GM18861 (cell line): Measurements from ENCODE around the gene TP53.
A peak's percentile ranks its signal among the peaks of the same experiment; 100 is the strongest.

Experiments
- ATAC-seq: cut with Tn5 transposase; IDR thresholded peaks from one replicate; pipeline ENCODE4 v1.9.1; 2021; ENCODE audit not compliant: unreplicated experiment

TP53 gene

DNA sequence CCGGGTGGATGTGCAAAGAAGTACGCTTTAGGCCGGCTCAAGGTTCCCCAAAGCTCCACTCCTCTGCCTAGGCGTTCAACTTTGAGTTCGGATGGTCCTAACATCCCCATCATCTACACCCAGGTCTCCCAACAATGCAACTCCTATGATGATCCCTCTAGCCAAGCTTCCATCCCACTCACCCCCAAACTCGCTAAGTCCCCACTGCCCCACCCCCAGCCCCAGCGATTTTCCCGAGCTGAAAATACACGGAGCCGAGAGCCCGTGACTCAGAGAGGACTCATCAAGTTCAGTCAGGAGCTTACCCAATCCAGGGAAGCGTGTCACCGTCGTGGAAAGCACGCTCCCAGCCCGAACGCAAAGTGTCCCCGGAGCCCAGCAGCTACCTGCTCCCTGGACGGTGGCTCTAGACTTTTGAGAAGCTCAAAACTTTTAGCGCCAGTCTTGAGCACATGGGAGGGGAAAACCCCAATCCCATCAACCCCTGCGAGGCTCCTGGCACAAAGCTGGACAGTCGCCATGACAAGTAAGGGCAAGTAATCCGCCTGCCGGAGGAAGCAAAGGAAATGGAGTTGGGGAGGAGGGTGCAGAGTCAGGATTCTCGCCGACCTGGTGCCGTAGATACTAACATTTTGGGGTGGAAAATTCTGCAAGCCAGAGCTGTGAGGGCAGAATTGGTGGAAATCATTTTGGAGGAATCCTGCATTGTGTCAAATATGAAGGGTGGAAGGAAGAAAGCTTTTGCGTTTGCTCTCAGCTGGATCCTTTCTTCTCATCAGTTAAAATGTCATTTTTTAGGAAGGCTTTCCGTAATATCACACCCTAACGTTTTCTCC is at the start of gene TP53:
TP53 (minus strand) TSS at position 419 of the 836 bp plus-strand sequence. CDS start 10,896 bp downstream, outside the sequence.
- peak; percentile 25 for ATAC-seq

DNA sequence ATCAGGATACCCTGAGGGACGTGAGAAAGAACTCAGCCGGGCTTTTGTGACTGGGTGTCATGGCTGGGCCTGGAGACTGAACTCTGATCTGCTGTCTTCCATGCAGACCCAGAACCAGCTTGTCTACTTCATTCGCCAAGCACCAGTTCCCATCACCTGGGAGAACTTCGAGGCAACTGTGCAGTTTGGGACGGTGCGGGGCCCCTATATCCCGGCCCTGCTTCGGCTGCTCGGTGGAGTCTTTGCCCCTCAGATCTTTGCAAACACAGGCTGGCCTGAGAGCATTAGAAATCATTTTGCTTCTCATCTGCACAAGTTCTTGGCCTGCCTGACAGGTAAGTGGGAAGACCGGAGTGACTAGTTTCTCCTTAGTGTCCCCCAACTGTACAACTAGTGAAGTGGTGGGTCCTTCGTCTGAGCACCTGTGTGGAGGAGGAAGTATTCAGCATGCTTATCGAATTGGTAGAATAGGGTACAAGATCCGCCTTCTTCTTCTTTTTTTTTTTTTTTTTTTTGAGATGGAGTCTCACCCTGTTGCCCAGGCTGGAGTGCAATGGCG is 45.8 kb upstream of the TP53 start:
- no peak for ATAC-seq

DNA sequence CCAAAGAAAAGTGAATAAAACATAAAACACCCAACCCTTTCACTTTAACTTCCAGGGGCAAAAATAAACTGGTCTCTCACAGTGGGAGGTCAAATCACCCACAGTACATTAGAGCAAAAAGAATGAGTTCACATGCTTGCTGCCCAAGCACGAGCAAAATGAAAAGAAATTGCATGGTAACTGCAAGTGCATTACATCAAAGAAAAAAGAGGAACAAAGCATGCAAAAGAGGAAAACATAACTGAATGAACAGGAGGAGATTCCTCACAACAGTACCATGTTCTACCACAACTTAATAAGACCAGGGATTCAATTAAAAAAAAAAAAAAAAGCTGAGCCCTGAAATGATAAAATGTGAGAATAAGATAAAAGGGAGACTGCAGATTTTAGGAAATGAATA is 42.5 kb upstream of the TP53 start:
- no peak for ATAC-seq

DNA sequence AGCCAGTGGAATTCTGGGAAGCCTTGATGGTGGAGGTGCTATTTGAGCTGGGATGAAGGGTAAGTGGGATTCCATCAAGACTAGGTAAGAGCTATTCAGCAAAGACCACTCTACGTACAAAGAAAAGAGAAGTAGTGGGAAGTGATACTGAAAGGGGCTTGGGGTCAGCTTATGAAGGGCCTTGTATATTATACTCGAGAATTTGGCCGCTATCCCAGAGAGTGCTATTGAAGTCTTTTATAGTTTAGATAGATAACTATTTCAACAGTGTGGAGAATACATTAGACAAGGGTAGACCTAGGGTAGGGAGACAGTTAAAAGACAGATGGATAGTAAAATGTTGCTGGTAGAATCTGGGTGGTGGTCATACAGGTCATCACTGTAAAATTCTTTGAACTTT is 40.6 kb upstream of the TP53 start:
- no peak for ATAC-seq

DNA sequence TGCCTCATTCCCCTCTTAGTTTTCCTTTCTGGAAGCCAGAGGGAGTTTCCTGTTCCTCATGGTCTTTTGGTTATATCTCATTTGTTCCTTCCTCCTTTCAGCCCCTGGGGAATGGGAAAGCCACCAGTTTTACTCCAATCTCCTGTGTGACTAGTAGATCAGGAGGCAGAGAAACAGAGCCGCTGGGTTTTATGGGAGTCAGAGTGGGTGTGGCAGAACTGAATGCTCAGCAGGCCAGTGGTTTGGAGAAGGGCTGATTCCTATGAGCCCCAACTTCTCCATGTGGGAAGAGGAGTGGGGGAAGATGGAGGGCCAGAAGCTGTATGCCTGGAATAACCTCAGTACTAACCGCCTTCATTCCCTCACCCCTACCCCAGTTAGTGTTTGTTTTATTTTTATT is 34.3 kb upstream of the TP53 start:
- no peak for ATAC-seq

DNA sequence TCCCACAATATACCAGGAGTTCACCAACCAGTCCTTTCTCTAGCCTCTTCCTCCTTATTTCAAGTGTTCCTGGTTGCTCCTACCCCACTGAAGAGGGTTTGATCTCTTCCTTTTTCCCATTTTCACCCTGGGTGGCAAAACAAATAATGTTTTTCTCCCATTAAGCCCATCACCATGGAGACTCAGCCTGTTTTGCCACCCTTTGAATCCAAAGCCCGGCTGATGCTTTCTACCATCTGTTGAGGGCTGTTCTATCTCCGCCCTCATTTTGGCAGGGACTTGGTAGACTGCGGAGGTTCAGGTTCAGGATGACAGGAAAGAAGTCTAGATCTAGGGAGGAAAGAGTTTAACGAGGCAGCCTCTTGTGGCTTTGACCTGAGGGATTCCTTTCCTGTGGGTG is 32.8 kb upstream of the TP53 start:
- ATAC-seq, result no peak

DNA sequence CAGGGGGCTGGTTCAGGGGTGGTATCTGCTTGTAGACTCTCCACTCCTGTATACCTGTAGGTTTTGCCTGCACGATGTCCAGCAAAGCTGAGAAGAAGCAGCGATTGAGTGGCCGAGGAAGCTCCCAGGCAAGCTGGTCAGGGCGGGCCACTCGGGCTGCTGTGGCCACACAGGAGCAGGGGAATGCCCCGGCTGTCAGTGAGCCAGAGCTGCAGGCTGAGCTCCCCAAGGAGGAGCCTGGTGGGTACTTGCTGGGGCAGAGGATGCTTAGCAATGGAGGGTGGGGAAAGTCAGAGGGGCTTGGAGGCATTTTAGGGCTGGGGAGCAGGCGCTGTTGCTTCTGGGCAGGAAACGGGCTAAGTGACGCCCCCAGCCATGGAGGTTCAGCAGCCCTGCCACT is 32.4 kb upstream of the TP53 start:
- ATAC-seq, result no peak

DNA sequence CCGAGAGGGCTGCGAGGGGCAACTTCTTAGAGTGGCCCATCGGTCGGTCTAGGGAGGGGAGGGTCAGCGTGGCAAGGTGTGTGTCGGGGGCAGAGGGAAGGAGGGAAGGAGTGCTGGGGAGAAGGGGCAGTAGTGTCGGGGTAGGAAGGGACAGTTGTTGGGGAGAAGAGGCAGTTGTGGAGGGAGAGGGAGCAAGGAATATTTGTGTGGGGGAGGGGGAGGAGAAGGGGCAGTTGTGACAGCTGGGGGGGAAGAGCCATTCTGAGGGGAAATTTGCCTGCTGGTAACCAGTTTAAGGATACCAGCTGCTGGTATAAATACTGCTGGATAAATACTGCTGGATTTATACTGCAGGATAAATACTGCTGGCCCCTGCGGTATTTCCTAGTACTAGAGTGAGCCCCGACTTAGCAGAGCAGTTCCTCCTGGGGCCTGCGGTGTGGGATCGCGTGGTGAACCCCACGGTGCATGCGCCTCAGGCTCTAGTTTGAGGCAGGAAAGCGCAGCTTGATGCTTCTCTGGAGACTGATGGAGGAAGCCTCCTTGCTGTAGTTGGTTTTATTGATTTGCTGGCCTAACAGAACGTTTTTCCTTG is 30.6 kb upstream of the TP53 start:
- no peak for ATAC-seq

DNA sequence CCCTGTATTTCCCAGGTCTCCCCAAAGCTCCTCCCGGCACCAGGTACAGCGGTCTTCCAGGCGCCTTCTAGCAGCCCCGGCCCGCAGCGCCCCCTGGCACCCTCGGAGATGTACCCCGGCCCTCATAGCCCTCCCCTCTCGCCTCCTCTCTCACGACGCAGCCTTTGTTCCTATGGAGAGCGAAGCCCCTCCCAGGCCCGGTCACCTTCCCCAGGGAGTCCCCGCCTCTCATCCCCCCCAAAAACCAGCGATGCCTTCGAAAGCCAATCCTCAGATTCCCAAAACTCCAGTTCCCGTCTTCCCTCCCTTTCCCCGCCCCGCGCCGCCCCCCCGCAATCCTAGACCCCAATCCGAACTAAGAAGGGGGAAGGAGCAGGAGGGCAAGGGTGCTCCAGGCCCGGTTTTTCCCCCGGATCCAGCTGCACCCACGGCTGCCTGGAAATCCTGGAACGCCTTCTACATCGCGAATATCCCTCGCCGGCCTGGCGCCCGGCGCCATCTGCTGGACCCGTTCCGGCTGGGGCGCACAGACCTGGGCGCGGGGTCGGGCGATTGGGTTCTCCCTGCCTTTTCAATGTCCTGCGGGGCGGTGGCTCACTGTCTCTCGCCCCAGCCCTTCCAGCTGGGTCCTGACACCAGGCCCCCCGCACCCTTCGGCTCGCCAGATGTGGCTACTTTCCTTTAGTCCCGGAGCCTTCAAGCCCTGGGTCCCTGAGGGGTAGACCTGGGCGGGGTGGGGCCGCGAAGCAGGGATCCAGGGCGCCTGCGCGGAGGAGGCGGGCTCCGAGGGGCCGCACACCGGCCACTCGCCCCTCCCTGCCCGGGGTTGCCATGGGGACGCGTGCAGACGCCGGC is 29.8 kb upstream of the TP53 start, which contains the start of gene DNAH2:
DNAH2 (plus strand) TSS at position 844 of the 855 bp plus-strand sequence. CDS start 1,991 bp downstream, outside the sequence.
- ATAC-seq, result no peak

DNA sequence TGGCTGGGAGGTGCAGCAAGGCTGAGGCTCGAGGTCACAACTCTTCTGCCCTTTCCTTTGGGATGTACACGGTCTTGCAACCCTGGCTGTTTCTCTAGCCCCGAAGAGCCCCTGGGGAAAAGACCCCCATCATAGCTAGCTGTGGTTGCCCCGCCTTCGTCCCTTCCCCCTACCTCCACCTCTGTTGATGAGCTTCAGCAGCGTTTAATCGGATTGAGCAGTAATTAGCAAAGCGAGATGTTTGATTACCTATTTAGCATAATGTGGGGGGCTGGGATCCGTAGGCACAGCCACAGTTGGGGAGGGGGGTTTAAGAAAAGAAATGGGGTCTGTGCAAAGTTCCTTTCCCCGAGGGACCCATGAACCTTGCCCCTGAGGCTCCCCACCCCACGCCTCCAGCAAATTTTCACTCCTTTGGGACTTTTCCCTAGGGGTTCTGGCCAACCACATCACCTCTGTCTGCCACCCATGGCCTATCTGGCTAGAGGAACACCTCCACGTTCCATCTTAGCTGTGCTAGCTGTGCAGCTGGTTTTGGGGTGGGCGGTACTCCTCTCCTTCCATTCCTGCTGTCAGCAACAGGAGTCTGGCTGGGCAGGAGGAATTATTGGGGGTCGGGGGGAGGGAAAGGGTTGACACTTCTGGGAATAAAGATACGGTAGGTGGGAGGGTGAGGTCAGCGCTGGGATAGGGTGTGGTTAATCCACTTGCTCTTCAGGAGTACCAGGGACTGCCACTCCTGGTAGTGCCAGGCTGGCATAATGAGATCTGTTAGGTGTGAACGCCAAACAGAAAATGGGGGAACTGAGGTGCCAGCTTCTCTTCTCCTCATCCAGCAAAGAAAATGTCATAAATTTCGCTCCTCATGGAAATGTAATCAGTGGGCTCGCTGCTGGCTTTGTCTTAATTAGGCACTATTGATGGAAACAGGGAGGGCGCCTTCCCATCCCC is 28.9 kb upstream of the TP53 start:
- ATAC-seq, result no peak

DNA sequence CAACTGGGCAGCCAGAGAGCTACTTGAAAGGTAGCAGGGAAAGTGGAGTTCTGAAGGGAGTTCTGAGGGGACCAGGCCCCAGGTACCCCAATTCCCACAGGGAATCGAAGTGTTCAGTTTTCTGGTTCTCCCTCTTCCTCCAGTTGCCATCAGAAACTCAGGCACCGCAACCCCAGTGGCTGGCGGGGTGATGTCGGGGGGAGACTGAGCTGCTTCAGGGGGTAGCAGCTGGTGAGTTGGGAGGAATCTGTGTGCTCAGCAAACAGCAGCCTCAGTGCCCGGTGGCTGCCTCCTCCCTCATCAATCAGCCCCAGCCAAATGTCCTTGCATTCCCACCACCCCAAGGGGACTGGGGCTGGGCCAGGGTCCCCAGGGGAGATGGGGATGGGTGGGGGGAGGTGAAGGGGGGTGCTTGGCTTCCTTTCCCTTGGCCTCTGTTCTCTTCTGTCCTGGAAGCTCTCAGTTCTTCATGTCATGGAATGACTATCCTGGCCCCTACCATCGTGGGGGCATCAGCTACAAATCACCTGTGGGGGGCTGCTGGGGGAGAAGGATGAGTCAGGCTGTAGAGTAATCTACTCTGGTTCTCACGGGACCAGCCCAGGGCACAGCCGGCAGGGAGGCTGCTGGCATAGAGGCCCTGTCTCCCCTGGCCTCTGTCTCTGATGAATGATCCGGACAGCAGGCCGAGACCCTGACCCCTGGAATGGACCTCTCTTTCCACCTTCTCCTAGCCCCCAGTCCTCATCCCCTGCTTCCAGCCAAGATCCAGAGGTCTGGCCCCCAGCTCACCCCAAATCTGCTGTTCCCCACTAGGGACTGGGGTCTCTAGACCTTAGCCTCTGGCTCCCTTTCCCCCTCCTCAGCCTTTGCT is 27.7 kb upstream of the TP53 start:
- ATAC-seq, result no peak

DNA sequence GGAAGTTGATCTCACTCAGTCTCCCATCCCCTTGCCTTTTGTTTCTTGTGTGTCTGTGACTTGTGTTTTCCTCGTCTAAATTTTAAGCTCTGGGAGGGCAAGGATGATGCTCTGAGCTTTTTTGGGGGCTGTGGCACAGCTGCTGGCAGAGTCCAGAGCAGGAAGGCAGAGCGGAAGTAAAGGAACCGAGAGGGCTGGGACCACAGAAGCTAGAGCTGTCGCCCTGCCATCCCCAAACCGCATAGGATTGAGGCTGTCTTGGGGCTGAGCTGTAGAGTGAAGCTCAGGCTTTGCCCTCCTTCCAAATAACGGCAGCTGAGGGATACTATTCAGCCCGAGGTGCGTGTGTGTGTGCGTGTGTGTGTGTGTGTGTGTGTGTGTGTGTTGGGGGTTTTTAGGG is 26.5 kb upstream of the TP53 start:
- no peak for ATAC-seq

DNA sequence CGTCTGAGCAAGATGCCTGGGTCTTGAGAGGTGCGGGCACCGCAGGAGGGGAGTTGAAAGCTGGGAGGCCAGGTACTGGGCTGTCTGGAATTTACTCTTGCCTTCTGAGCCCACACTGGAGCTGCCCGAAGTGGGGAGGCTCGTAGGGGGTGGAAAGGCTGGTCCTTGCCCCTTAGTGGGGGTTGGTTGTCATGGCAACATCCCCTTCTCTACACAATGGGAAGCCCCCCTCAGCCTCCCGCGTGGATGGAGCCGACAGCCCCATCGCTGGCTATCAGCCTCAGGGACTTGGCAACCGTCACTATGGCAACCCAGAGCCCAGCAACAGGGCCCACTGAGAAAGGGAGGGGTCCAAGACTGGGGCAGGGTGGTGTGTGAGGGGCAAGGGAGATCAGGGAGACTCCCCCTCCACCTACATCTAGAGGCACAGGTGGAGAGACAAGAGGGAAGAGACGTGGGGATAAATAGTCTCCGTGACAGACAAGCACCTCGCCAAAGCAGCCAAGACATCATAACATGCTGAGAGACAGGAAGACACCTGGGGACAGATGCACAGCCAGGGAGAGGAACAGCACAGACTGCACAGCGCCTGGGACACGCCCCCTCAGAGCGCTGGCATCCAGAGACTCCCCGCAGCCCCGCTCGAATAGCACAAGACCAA is 25.0 kb upstream of the TP53 start:
- ATAC-seq, result no peak

DNA sequence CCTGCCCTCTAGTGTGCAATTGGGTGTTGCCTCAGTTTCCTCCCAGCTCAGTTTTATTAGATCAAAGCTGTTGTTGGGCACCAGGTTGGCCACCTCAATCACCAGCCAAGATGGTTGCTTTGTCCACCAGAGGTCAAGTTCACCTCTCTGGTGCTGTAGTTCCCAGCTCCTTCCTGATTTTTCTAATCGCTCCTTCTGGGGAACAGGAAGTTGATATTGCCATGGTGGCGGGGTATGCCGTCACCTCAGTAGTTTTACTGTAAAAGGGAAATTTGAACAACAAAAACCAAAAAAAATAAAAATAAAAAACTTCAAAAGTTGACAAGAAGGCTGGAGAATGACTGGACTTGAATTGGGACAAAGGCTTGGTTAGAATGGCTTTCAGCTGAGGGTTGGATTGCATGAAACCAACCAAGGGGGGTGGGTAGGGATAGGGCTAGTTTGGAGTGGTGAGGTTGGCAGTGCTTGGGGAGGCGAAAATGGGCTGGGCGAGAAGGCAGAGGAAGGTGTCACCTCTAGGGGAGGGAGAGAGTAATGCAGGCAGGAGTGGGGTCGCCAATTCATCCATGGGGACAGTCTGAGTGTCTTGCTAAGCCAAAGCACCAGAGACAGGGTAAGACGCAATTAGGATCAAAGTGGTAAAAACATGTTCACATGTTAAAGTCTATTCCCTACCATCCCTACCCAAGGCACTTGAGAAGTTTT is 23.9 kb upstream of the TP53 start:
- ATAC-seq, result no peak

DNA sequence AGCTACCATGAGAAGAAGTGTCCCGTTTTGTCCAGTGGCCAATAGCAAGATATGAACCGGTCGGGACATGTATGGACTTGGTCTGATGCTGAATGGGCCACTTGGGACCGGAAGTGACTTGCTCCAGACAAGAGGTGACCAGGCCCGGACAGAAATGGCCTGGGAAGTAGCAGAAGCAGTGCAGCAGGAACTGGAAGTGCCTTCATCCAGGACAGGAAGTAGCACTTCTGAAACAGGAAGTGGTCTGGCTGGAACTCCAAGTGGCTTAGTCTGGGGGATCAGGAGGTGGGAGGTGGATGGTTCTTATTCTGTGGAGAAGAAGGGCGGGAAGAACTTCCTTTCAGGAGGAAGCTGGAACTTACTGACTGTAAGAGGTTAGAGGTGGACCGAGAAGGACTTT is 23.0 kb upstream of the TP53 start:
- no peak for ATAC-seq

DNA sequence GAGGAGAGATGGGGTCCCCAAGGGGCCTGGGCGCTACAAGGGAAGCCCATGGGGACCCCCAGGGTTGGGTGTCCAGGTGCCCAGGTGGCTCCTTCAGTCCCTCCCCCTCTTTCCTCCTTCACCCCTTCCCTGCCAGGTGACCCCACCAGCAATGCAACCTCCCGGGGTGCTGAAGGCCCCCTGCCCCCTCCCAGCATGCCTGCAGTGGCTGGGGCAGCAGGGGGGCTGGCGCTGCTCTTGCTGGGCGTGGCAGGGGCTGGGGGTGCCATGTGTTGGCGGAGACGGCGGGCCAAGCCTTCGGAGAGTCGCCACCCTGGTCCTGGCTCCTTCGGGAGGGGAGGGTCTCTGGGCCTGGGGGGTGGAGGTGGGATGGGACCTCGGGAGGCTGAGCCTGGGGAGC is 21.7 kb upstream of the TP53 start:
- no peak for ATAC-seq

DNA sequence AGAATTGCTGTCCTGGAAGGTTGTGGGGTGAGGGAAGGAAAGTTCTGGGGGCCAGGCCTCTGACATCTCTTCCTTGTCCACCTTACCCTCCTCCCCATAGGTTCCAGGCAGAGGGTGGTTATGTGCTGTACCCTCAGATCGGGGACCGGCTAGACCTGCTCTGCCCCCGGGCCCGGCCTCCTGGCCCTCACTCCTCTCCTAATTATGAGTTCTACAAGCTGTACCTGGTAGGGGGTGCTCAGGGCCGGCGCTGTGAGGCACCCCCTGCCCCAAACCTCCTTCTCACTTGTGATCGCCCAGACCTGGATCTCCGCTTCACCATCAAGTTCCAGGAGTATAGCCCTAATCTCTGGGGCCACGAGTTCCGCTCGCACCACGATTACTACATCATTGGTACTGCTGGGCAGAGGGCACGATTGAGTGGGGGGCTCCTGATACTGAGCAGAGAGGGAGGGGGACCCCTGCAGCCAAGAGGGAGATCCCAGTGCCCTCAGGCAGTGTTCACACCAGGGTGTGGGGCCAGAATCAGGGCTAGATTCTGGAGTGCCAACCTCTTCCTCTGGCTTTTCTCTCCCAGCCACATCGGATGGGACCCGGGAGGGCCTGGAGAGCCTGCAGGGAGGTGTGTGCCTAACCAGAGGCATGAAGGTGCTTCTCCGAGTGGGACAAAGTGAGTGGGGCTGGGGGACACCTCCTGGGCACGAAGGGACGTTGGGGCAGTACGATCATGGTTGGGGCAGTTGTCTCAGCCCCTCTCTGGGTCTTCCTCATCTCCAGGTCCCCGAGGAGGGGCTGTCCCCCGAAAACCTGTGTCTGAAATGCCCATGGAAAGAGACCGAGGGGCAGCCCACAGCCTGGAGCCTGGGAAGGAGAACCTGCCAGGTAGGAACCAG is 20.8 kb upstream of the TP53 start:
- ATAC-seq, result no peak
